ENCODE measurements around the gene WTAP. TPM values are rescaled to one million over a fixed set of nuclear protein-coding genes. Genes with fewer than 3 reads are reported as not detected.

WTAP gene
- total and polyA plus RNA-seq, 4 donors = 21.0 to 43.8 (median 36.5) TPM

- no peak for DNase-seq (ENCODE audit: low spot score)
- TF ChIP-seq ATF3 (IDR thresholded peaks at IDR 0.05) (peak; percentile 51), FOXA2 (IDR thresholded peaks at IDR 0.05) (peak; percentile 81), EGR1 (IDR thresholded peaks at IDR 0.05; ENCODE audit: low read depth in 2 of 2) (peak in 1 of 2 donors; percentile 13), CTCF (IDR thresholded peaks at IDR 0.05; ENCODE audit: low read depth, low read length, missing input control) (no peak), HNF4G (IDR thresholded peaks at IDR 0.05) (peak; percentile 84), SP1 (IDR thresholded peaks at IDR 0.05) (peak; percentile 4), YY1 (IDR thresholded peaks at IDR 0.05) (peak; percentile 56), TAF1 (conservative IDR thresholded peaks at IDR 0.05) (peak; percentile 59), HNF4A (conservative IDR thresholded peaks at IDR 0.05) (peak in 1 of 2 donors; percentile 16), JUND (IDR thresholded peaks at IDR 0.05) (peak in 1 of 2 donors; percentile 45), MAX (IDR thresholded peaks at IDR 0.05) (peak; percentile 9), GABPA (IDR thresholded peaks at IDR 0.05 in 1 of 2, conservative IDR thresholded peaks at IDR 0.05 in 1 of 2) (peak; percentile 33 to 58), RXRA (IDR thresholded peaks at IDR 0.05) (peak in 1 of 2 donors; percentile 5), RAD21 (IDR thresholded peaks at IDR 0.05) (no peak), NR2F2 (IDR thresholded peaks at IDR 0.05) (peak; percentile 12), REST (IDR thresholded peaks at IDR 0.05) (peak; percentile 16), ZBTB33 (IDR thresholded peaks at IDR 0.05) (no peak), FOXA1 (IDR thresholded peaks at IDR 0.05) (no peak)
- H3K9ac ChIP-seq (ENCODE audit: low read depth in 1 of 2, low read length in 2 of 2) = peak overlapping the region; percentile 79 to 89
- no peaks in the 10 kb centered on the region for H3K9me3 ChIP-seq (ENCODE audit: control insufficient read depth in 4 of 4, low read length in 3 of 4)
- H3K27me3 ChIP-seq (ENCODE audit: control insufficient read depth in 4 of 4, insufficient read depth in 4 of 4, low read length in 3 of 4) = no peaks in the 10 kb centered on the region
- peak overlapping the region; percentile 76 to 82 (median 76) for H3K4me3 ChIP-seq (ENCODE audit: low read depth in 1 of 3, low read length in 3 of 3)
- WGBS = 9% methylated on average over 14 of the region's 14 CpGs
- H3K4me1 ChIP-seq (ENCODE audit: control insufficient read depth in 4 of 4, insufficient read depth in 4 of 4, low read length in 3 of 4) = peaks cover 0 to 14% (median 6%) of the 10 kb centered on the region in 4 donors
- H3K36me3 ChIP-seq (ENCODE audit: control insufficient read depth in 4 of 4, insufficient read depth in 3 of 4, low read depth in 1 of 4, low read length in 3 of 4) = peaks cover 0 to 8% (median 4%) of the 10 kb centered on the region in 4 donors
- H3K27ac ChIP-seq (ENCODE audit: low read depth in 1 of 2, low read length in 2 of 2) = peak overlapping the region; percentile 91 to 100
These were observed 33.3 kb upstream of the WTAP start for GRCh38 chr6:159693894-159694545.

All from liver (tissue), 9 donors.